ENCODE results near the gene CBX8. TPM values are rescaled to one million over a fixed set of nuclear protein-coding genes. Genes with fewer than 3 reads are reported as not detected.

CBX8 gene
- total RNA-seq, 1 donor from 2014 or later: 2.7 TPM

DNA sequence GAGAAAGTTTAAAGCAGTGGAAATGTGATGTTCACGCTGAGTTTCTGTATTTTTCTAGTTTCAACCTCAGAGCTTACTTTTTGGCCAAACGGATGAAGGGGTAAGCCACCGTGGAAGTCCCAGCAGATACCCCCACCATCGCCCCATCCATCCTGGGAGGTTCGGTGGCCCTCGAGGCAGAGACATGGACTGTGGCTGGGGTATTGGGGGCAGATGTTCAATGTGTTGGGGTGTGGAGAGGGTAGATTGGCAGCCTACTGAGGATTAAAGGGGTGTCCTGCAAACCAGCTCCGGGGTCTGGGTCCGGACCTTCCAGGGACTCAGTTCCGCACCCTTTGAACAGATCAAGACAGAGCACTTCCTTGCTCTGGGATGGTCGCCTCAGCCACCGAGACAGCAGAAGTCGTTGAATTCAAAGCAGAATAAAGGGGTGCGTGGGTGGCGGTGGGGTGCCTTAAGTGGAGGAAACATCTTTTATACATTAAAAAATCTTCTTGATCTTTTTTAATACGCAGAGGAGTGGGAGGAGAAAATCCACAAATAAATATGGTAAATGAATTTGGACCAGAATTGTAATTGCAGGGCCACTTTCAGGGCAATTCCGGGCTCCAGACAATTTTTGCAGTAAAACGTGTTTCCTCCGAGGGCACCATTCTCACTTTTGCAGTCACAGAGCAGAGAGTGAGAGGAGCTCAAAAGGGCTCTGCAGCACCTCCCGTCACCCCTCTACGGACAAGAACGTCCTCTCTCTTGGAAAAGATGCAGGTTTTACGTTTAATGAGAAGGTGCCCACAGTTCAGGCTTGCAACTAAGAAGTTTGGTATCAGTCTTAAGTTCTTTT, 8.2 kb upstream of the CBX8 start:
- DNase-seq: no peak

DNA sequence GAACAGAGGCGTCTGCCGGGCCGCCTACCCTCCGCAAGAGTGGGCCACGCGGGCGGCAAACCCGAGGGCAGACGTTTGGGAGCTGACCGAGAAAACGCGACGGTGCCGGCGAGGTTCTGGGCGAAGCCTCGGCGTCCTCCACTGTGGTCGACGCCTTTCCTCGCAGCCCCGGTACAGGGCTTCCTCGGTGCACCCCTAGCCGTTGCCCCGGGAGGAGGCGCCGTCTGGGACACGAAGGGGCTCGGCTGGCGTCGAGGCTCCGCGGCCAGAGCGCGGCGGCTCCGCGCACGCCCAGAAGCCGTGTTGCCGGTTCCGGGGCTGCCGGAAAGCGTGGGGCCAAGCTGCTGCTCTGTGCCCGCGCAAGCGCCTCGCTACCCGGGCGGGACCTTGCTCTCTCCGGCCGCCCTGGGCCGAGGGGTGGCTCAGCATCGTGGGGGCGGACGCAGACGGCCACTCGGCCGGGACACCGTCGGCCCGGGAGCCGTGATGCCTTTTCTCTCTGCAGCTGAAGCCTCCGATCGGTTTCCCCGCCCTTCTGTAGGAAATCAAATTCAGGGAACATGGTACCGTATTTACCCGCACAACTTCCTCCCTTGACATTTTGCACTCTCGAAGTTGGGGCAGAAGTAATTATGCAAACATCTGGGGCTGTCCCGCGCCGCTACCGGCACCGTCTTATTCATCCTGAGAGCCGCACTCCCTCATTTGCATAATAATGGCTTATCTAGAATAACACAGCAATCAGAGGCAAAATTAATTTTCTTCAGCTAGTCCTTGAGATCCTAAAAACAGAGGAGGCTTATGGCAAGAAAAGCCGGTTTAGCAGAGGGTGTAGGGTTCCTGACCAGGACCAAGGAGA, 7.3 kb upstream of the CBX8 start:
- no peak for DNase-seq

DNA sequence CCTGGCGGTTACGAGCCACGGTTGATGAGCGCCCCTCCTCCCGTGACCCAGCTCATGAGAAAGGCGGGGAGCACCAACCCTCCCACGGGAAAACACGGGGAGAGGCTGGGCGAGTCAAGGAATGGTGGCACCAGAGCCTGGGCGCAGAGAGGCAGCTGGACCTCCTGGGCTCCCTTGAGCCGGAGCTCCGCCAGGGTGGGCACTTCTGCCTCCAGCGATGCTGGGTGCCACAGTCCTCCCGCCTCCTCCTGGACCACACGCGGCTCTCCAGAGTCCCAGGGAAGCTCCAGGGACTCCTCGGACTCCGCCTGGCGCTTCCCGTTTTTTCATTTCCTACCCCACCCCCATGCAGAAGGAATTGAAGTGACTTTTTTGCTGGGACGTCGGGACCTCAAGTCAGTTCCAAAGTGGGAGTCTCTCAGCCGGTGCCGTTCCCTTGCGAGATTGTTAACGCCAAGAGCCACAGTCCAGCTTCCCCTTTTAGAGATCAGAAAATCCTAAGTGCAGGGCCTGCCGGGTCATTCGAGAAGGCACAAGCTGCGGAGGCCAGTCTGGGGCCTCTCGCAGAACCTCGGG, 6.6 kb upstream of the CBX8 start:
- no peak for DNase-seq

- DNase-seq: no peak
These were observed 6.0 kb upstream of the CBX8 start for GRCh38 chr17:79802736-79803420.

DNA sequence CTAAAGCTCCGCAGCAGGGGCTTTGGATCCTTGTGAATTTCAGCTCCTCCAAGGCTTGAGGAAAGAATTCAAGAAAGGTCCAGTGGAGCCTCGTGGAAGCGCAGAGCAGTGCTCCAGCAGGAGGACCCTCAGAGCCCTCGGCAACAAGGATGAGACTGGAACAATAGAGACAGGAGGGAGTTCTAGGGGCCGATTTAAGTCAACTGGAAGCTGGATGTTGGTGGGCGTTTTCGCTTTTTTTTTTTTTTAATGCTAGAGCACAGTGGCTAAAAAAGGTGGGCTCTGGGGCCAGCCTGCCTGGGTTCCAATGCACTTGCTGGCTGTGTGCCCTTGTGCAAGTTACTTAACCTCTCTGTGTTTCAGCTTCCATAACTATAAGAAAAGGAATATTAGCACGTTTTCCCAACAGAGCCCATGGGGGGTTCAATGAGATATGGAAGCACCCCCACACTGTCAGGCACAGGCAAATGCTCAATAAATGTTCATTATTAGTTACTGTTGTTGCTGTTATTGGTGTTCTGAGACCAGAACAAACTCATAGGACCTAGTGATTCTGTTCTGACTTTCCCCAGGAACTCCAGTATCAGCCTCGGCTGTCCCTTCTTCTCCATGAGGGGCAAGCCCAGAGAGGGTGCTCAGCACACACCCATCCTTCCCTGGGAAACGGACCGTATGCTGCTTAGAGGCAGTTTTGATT, 5.3 kb upstream of the CBX8 start:
- DNase-seq: no peak

DNA sequence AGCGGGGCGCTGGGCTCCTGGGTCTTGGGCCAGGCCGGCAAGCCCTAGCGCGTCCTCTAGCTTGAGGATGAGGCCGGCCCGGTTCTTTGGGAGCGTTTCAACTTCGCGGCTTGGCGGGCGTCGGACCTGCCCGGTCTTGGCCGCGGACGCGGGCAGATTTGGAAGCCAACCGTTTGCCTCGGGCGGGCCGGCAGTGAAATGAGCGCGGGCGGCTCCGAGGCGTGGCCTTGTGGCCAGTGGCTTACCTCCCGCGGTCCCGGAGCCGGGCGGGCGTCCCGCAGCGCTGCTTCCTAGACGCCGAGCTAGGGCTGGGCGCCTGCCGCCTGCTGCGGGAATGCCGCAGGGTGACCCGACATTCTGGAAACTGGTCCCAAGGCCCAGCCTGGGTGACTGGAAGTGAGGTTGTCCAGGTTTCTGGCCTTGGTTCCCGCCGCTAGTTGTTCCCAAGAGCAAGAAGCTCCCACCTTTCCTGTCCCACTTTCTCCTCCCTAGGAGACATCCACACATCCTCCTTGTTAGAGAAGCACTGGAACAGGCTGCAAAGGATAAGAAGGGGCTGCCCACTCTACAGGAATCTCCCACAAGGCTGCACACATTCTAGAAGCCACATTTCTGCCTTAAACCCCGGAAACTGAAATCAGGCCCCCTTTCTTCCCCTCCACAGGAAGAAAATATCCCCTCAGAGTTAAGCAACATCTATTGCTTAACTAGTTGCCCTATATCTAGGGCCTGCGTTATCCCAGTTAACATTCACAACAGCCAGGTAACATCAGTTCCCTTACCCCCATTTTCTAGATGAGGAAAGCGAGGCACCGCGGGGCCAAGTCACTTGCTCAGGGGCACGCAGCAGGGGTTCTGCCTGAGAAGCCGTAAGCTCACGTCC, 4.5 kb upstream of the CBX8 start:
- no peak for DNase-seq

DNA sequence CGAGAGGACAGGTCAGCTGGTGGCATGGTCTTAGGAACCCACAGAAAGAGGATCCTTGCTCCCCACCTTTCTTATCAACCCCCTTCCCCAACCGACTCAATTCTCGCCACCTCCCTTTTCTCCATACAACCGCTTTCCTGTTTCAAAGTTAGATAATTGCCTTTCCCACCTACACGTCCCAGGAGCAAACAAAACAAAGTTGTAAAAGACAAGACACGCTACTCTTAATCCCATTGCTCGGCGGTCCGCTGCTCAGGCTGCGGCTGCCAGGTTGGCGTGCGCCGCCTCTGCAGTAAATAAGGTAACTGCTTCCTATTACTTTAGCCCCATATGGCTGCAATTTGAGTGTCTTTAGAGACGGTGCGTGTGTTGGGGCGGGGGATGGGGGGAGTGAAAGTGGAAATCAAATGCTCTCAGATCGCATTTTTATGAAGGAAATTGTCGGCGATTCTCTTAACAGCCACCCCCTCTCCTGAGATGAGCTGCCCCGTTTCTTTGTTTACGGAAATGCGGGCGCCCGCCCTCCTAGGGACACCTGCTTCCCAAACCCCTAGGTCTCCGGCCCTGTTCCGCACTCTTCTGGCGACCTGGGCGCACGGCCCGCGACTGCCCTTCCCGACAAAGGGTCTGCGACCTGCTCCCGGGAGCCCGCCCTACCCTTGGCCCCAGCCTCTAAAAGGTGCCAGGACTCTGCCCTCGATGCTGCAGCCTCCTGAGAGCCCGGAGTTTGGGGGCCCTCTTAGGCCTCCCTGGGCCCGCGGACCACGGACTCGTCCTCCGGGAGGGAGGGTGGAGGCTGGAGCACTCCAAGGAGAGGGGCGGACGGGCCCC, 3.7 kb upstream of the CBX8 start:
- DNase-seq: peak; percentile 40

DNA sequence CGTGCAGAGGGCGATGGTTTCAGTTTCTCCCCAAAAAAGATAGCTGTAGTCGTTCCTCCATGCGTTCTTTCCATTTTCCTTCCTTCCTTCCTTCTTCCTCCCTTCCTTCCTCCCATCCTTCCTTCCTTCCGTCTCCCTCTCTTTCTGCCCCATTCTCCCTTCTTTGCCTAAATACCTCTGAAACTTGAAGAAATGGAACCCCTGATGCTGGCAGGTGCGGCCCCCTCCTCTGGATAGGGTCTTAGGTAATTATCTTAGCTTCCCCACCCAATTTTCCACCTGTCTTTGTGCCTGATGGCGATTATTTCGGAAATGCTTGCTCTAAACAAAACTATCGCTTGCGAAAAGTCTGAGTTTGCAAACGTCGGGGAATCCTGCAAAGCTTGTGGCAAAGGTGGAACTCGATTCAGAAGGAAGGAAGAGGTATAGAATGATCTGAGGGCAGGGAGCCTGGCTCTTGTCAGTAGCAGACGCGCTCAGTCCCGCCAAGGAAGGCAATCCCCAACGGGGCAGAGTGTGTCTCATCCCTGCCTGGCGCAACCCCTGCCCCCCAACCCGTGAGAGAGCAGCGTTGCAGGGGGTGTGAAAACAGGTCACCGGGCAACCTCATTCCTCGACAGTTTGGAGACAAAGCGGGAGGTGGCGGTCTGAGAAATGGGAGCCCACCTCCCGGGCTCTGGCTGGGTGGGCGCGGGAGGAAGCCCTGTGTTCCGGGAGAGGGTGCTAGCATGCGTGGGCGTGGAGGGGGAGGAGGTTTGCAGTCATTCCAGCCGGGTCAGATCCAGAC, 2.9 kb upstream of the CBX8 start:
- no peak for DNase-seq

GRCh38 chr17:79799174-79799537, 2.3 kb upstream of the CBX8 start:
- DNase-seq: no peak

DNA sequence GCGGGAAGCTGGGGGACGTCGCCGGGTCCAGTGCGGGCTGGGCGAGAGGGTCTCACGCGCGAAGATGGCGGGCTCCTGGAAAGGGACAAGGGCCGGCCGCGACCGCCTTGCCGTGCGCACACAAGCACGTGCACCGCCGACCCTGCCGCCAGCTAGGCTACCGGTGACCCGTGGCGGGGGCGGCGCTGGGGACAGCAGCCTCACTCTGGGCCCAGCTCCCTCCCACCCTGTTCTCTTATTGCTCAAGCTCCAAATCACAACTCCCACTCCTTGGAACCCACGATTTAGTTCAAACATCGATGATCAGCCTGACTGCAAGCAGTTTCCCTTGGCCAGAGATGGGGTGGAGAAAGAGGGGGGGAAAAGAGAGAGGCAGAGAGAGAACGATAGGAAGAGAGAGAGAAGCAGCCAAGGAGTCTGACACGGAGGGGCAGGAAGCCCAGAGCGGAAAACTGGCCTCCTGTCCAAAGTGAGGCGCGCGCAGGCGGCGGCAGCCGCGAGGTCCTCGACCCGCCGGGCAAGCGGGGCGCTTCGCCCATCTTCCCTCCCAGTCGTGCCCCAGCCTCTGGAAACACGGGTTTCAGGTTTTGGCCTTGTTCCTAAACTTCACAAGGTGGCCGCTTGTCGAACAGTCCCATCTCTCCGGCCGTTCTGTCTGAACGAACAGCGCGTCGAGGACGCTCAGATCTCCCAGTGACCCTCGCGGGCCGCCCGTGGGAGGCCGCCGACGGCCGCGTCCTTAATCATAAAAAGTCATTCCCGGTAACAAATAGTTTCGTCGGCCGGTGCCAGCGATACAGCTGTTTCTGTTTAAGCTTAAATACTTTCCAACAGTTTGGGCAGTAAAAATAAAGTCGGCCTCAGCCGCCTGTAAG, 1.7 kb upstream of the CBX8 start:
- no peak for DNase-seq

DNA sequence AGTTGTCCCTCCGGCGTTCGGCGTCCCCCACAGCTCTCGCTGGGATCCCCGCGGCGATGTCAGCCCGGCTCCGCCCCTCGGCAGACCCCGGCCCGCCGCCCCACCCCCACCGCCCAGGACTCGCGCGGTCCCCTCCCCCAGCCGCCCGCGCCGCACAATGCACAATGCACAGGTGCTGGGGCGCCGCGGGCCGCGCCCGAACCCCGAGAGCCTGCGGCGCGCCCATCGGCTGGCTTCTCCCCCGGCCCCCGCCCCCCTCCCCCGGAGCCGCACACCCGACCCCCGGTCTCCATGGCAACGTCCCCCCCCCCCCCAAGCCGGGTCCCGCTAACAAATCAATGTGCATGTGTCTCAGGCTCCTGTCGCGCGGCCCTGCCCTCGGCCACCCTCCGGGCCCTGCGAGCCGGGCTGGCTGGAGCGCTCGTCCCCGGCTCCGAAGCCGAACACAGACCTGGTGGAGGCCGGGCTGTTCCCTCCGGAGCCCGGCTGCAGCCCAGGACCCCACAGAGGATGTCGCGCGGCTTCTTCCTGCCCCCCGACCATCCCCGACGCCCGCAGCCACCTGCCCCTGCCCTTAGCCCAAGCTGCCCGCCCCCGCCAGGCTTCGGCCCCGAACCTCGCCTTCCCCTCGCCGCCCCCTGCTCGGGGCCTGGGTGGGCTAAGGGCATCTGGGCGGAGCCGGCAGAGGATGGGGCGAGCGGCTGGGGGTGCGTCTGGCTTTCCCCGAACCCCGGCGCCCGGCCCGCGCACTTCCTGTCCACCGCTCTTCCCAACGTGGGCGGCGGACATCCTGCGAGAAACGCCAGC, 818 bp upstream of the CBX8 start:
- DNase-seq: no peak

GRCh38 chr17:79796444-79796762, 474 bp downstream of the CBX8 start:
- DNase-seq: no peak

GRCh38 chr17:79795795-79796443, 958 bp downstream of the CBX8 start:
- DNase-seq: no peak

DNA sequence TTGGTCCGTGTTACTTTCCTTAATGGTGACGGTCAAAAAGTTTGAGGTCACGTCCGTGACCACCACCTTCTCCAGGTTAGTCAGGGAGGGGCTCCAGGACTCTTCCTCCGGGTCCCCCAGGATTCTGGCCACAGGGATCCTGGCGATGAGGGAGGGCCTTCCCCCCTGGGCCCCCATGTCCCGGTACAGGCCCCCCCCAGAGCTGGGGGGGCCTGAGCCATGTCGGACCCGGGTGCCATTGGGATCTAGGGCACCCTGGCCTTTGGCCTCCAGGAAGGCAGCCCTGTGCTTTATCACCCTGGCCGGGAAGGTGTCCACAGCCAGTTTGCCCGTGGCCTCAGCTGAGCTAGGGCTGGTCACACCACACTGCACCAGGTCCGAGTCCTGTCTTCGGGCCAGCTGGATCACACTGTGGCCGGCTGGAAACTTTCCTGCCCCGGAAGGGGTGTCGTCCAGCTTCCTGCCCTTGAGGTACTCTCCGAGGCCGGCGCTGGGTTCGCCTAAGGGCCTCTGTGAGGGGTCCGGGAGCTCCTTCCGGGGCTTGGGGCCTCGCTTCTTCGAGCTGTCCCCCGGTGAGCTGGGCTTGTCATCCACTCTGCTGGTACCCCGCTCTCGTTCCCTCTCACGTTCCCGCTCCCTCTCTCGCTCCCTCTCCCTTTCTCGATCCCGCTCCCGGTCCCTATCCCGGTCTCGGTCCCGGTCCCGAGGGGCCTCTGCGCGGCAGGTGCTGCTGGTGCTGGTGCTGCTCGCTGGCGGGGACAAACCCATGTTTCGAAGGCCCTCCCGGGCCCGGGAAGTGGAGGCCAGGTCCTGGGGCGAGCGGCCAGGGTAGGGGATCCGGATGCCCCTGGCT, 2.0 kb downstream of the CBX8 start:
- no peak for DNase-seq

DNA sequence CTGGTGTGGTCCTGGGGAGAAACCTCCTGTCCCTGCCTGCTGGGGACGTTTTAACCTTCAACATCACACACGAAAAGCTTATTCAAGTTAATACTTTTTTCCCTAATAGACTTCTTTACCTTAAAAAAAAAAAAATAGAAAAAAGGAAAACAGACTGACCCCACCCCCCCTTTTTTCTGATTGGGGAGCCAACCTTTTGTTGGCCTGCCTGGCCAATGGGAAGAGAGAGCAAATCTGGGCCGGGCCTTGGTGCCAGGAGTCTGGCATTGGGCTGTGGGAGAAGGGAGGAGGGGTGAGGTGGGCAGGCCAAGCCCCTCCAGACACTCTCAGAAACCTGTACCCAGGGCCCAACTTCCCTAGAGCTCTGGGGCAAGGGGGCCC, 3.0 kb downstream of the CBX8 start:
- DNase-seq: no peak
